Thyroid gland (tissue), 4 donors: ENCODE results near the gene ADGRB3.

Experiments
- POLR2A ChIP-seq, 2 donors: fragments of 450-650 bp; IDR thresholded peaks; one replicate each; pipeline ENCODE4 v1.6.1; 2017; ENCODE audit warnings: antibody characterized with exemption in 2 of 2, mild to moderate bottlenecking in 2 of 2, moderate library complexity in 1 of 2
- TF ChIP-seq, protein P1 (sequence below), 6 experiments: fragments of 200-600 bp in 3 of 6; fragments of 450-650 bp in 3 of 6; sonication (generic) in 3 of 6; IDR thresholded peaks; one replicate each; pipeline ENCODE4 v1.5.1; 2016 to 2019; ENCODE audit warnings: antibody characterized with exemption in 6 of 6, mild to moderate bottlenecking in 2 of 6, inconsistent platforms in 1 of 6, moderate library complexity in 1 of 6

DNA sequence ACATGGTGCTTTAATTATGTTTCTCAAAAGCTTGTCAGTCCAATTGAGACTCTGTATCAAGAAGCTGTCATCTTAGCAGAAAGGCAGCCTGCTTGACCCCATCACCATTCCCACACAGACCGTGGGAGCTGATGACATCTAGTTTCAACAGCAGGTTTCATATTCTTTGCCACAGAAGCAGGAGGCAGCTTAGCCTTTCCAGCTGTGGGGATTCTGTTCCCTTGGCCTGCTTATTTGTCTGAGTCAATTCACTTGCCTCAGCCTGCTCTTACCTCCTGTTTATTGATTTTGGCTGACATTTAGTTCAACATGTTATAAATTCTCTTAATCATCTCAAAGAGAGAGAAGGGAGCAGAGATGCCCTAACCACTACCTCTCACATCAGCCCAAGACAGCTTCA, 527.7 kb downstream of the ADGRB3 start:
- TF ChIP-seq, protein P1, sequence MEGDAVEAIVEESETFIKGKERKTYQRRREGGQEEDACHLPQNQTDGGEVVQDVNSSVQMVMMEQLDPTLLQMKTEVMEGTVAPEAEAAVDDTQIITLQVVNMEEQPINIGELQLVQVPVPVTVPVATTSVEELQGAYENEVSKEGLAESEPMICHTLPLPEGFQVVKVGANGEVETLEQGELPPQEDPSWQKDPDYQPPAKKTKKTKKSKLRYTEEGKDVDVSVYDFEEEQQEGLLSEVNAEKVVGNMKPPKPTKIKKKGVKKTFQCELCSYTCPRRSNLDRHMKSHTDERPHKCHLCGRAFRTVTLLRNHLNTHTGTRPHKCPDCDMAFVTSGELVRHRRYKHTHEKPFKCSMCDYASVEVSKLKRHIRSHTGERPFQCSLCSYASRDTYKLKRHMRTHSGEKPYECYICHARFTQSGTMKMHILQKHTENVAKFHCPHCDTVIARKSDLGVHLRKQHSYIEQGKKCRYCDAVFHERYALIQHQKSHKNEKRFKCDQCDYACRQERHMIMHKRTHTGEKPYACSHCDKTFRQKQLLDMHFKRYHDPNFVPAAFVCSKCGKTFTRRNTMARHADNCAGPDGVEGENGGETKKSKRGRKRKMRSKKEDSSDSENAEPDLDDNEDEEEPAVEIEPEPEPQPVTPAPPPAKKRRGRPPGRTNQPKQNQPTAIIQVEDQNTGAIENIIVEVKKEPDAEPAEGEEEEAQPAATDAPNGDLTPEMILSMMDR (IDR thresholded peaks at IDR 0.05): no peak
- no peak for TF ChIP-seq POLR2A (IDR thresholded peaks at IDR 0.05)
